Uterus (tissue), 2 donors: ENCODE results near the gene COL23A1.

Source experiments
- CTCF ChIP-seq, 4 experiments: fragments of 200-600 bp in 2 of 4; fragments of 450-650 bp in 2 of 4; sonication (generic) in 2 of 4; IDR thresholded peaks; one replicate each; pipeline ENCODE4 v1.5.1; 2016 to 2019; ENCODE audit warnings: antibody characterized with exemption in 4 of 4, mild to moderate bottlenecking in 2 of 4, moderate library complexity in 1 of 4
- POLR2A ChIP-seq, 2 donors: fragments of 450-650 bp; IDR thresholded peaks; one replicate each; pipeline ENCODE4 v1.6.1; 2016; ENCODE audit warnings: antibody characterized with exemption in 2 of 2, mild to moderate bottlenecking in 1 of 2, moderate library complexity in 1 of 2

- no peak for TF ChIP-seq POLR2A (IDR thresholded peaks at IDR 0.05)
- TF ChIP-seq CTCF (IDR thresholded peaks at IDR 0.05), result no peak
Measured at GRCh38 chr5:178355671-178356070, 234.5 kb downstream of the COL23A1 start.
